GM18951 (cell line): Measurements from ENCODE around the gene MSL3B.

ENCODE experiments used
- POLR2A ChIP-seq: IDR thresholded peaks from 4 replicates; pipeline ENCODE4 v1.6.1; 2011; ENCODE audit warnings: mild to moderate bottlenecking; ENCODE audit not compliant: insufficient read length, insufficient read depth; ENCODE audit errors: extremely low read depth
- in situ Hi-C: fragments of 300-500 bp; cut with MboI; formaldehyde crosslinking; loops from one replicate; pipeline ENCODE4 v1.12.0; 2022; ENCODE audit warnings: low sequenced_read_pairs, mixed read lengths, inconsistent platforms; ENCODE audit not compliant: unreplicated experiment

Gene MSL3B

DNA sequence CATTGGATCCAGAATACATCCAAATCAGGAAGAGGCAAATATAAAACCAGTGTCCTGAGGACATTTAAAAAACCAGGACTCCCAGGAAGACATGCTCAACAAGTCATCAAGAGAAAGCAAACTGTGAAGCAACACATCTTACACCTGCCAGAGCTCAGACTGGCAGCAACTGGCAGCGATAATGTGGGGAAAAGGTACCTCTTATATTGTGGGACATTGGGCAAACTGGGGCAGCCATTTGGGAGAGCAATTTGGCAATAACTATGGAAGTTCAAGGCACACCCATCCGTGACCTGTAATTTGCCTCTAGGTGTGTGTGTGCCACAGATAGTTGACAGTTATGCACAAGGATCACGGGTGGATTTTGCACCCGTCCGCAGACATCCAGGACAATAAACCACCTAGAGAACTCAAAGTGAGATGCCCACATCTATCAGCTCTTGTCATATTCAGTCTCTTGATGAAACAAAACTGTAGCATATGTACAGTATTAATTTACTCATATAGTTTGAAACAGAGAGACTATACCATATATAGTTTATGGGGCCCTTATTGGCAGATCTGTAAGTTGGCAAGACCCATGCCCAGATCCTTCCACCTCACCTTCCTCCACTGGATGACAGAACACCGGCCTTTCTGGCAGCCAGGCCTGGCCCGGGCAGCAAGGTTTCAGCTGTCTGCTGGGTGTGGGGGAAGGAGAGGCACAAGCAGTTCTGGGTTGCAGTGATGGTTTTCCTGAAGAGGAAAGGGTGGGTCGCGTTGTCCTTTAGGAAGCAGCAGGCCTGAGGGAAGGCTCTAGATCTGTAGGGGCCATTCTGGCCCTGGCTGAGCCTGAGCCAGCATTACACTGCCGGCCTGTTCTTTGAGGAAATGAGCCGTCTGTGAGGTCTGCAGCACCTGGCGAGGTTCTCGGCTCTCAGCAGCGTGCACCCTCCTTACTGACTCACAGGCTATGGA, 32.7 kb downstream of the MSL3B start:
- no peak for TF ChIP-seq POLR2A
- in situ Hi-C loops = no loop called here

DNA sequence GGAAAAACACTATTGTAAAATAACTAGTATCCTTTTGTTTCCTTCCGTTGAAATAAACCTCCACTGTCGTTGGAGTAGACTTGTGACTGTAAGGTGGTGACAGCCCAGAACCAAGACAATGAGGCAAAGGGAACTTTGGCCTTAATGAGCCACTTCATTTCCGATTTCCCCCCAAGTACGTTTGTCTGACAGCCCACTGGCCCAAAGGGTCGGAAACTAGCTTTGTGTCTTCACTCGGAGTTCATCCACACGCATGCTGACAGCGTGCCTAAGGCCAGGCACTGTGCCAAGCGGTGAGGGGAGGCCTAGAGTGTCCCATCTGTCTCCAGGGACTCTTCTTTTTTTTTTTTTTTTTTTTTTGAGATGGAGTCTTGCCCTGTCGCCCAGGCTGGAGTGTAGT, 34.8 kb downstream of the MSL3B start:
- no peak for TF ChIP-seq POLR2A
- in situ Hi-C loops = no loop called here

DNA sequence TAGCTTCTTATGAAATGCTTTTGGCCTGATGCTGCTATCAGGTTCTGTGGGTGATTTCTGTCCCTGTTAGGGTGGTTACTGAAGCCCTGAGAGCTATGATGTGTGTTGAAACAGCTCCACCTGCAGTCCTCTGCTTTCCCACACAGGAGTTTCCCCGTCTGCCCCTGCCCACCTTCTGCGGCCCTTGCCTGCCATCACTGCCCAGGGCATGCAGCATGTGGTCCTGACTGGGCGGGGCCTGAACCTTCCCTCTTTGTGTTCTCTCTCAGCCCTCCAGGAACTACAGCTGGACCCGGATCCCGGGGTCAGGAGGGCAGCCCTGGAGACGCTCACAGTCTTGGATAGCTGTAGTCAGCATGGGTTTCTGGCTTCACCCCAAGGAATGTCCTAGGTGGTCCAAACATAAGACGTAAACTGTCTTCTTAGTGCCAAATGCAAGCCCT, 35.3 kb downstream of the MSL3B start:
- in situ Hi-C loops = no loop called here
- no peak for TF ChIP-seq POLR2A

DNA sequence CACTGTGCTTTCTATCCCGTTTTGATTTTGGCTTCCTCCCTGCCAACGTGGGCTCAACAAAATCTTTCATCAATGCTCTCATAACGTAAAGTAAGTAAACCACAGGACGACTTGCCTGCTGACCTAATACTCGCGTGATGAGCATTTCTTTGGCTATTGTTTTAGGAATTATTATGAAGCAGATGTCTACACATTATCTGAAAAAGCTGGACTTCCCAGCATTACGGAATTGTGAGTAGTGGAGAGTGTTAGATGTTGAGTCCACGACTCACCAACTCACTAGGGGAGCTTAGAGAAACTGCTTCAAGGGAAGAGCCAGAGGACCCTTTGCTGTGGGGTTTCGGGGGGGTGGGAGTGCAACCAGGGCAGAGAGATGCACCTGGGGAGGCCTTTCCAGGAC, 35.8 kb downstream of the MSL3B start:
- TF ChIP-seq POLR2A = no peak
- in situ Hi-C loops = no loop called here

DNA sequence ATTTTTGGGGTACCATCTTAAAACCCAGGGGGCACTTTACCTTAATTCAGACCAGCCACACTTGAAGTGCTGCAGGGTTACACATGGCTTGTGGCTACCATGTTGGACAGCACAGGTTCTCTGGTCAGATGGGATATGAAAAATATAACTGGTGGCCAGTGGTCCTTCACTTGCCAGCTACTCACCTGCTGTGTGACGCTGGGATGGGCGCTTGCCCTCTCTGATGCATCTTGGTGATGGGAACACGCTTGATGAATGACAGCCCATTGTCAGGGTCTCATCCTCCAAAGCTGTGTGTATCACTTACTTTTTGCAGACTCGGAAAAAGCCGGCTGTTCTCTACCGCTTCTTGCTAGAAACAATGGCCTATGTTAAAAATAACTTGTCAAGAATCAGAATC, 36.3 kb downstream of the MSL3B start:
- in situ Hi-C loops = no loop called here
- TF ChIP-seq POLR2A = no peak

DNA sequence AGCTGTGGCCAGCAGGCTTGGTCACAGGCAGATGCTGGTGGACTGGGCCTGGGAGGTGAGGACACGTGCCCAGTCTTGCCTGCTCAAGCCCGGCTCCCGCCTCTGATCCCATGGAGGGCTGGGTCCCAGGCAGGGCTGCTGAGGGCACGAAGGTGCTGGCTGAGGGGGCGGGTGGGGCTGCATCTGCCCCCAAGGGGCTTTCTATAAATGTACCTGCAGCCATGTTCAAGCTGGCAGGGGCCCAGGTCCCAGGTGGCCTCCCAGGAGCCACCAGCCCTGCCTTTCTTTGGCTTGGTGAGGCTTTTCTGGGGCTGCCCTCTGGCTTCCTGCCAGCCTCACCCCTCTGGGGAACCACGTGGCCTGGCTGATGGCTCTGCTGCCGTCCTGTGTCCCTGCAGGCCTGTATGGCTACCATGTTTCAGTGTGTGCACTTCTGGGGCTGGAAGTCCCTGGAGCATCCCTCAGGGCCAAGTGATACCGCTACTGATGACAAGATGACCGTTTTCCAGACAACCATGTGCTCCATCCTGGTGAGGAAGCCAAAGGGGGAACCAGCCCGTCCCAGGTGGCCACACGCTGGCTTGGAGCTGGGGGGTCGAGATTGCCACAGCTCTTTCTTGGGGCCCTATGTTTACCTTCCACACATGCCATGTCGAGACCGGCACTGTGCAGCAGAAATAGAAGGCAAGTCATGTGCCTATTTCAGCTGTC, 37.0 kb downstream of the MSL3B start:
- TF ChIP-seq POLR2A = no peak
- in situ Hi-C loops = no loop called here

DNA sequence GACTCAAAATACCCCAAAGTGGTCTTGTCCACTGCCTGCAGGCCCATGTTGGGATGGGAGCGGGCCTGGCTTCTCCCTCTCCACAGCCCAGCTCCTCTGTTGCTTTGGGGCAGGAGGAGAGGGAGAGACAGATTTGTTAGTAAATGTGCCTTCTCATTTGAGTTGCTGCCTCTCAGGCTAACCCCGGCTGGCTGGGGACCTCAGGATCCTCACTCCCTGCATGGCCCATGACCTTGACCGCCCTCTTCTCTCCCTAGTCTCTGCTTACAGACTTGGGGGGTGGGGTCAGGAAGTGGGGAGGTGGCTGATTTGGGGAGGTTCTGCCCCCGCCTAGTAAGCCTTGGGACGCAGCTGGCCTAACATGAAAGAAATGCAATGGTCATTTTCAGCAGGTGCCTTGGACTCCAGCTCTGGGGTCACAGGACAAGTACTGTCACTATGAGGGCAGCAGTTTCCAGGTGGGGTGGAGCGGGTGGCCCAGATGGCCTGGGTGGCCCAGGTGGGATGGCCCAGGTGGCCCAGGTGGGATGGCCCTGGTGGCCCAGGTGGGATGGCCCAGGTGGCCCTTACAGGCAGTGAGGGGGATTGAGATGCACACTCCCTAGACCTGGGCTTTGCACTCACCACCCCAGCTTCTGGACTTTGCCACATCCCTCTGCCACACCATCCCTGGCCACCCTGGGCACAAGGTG, 37.9 kb downstream of the MSL3B start:
- no peak for TF ChIP-seq POLR2A
- in situ Hi-C loops = no loop called here

DNA sequence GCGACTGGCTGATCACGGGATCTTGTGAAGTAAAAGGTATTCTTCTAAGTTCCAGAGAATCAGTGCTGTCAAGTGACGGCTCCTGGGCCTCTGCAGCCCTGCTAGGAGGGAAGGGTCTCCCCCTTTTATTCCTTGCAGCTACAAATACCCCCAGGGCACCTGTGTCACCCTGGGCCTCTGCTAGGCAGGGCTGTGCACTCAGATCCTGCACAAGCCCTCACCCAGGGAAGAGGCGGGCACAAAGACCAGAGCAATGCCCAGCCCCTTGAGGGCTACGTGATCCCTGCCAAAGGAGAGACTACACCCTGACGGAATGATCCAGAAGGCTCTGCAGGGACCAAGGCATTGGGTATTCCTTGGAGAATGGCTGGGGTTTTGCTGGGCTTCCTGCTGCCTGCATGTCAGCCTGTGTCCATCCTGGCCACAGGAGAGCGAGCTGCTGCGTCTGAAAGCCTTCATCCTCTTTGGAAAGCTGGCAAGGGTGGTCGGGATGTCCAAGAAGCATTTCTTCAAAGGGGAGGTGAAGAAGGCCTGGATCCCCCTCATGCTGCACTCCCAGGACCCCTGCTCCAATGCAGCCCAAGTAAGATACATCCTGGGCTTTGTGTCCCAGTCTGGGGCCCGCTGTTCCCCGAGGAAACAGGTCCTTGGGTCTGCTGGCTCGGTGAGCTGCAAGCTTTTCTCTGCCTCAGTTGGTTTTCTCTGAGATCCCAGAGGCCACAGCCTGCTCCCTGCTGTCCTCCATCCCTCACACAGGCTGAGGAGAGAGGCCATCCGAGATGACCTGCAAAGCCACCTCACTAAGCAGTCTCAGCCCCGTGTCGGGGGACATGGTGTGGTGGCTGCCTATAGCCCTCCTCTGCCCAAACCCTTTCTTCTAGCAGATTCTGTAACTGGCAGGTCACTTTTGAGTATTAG, 38.7 kb downstream of the MSL3B start:
- in situ Hi-C loops = no loop called here
- no peak for TF ChIP-seq POLR2A

DNA sequence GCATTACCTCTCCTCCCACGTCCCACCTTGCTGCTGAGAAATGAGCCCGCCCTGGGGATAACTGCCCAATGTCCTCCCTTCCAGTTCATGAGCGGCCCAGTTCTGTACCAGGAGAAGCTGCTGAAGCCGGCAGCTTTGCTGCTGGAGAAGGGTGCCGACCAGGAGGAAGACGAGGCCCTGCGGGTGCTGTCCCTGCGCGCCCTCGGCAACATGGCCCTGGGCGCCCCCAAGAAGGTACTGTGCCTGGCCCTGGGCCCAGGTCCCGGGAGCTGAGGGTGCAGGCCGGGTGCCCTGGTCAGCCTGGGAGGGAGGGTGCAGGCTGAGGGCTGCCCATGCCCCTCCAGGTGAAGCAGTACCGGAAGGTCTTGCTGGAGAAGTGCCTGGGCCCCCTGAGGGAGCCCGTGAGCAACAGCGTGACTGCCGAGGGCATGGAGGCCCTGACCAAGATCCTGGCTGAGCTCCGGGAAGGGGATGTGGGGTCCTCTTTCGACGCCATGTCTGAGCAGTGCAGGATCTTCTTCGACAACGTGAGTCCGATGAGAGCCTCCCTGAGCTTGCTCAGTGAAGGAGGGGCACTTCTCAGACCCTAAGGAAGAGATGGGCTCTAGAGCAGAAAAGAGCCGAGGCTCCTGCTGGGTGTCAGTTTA, 39.5 kb downstream of the MSL3B start:
- in situ Hi-C loops = no loop called here
- no peak for TF ChIP-seq POLR2A

DNA sequence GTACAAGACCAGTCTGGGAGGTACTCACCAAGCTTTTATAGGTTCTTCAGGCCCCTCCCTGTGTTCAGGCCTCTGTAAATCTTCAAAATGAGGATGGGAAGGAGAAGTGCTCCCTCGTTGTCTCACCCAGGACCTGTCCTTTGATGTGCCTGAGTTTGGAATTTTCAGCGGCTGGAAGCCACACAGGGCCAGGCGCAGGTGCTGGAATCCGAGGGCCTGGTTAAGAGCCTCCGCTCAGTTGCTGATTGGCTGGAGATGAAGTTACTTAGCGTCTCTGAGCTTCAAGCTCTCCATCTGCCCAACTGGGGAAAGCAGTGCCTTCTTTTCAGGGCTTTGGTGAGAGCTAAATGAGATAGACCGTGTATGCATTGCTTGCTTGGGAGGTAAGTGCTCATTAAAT, 43.8 kb downstream of the MSL3B start:
- no peak for TF ChIP-seq POLR2A

DNA sequence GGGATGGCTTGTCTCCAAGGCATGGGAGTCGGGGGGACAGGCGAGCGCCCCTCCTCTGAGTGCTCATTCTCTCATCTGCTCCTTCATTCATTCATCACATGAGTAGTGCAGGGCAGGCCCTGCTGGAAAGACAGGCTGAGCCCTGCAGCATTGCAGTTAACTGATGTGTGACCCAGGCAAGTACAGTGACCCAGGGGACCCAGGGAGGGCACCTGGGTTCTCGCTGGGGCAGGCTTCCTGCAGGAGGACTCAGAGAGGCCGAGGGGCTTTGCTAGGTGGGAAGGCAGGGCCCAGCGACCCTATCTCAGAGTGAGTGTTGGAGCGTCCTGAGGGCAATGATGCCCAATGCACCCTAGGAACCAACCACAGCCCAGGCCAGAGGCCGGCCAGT, 44.5 kb downstream of the MSL3B start:
- in situ Hi-C loops = no loop called here
- TF ChIP-seq POLR2A = no peak

More for the DNA sequence above, 43.8 kb downstream of the MSL3B start:
- in situ Hi-C loops = no loop called here
